Midbrain (tissue), 1 donor: Measurements from ENCODE around the gene ACAN.

Source experiments
- DNase-seq: peaks from one replicate; lab custom pipeline; 2025; lab: John Stamatoyannopoulos, UW

The ACAN gene

GRCh38 chr15:88802250-88802990 lies 816 bp upstream of the ACAN start:
- no peak for DNase-seq

DNA sequence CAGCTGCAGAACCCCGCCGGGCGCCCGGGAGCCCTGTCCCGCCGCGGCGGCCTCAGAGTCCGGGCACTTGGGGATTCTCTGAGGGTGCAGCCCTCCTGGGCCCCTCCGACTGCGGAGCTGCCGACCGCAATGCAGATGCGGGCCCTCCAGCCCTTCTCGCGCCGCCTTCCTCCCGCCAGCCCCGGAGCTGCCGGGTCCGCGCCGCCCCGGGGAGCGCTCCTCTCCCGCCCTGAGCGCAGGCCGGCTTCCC lies 320 bp upstream of the ACAN start:
- no peak for DNase-seq

GRCh38 chr15:88803920-88804247 lies 648 bp downstream of the ACAN start:
- no peak for DNase-seq

DNA sequence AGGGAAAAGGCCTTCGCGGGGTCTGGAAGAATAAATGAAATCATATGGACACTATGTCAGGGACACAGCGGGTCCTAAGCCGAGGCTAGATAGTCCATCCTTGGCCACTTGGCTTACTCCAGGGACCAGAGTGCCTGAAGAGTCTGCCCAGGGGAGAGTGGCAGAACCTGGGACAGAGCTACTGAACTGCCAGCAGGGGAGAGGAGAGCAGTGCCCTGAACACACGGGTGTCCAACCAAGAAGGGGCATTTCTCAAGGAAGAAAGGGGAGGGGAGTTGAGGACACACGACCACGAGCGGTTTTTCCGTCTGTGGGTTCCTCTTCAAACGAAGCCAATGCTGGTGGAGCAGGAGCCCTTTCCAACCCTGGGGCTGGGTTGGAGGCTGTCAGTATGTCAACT lies 1.0 kb downstream of the ACAN start:
- DNase-seq, result no peak

DNA sequence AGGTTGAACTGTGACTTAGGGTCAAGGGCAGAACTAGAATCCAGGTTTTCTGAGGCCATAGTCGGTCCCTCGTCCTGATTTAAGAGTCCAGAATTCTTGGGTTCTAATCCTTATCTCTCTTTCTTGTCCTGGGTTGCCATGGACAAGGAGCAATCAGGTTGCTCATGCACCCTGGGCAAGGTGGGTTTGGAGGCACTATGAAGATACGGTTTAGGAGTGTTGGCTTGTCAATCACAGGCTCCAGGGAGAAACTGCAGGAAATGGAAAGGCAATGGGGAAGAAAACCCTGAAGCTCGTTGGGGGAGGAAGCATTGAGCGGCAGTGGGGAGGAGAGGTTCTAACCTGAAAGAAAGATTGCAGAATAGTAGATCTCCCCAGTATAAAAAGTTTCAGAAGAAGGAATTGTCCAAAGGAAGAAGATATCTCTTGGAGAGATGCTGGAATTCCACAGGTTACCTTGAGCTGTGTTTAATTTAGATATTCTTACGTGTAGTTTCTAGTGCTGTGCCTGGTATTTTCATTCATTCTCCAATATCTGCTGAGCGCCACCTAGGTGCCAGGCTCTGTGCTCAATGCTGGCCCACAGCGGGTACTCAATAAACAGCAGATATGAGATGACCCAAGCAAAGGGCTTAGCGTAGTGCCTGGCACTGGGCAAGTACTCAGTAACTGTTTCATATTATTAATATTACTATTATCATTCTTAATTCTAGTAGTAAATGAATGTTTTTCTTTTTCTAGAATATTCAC lies 2.0 kb downstream of the ACAN start:
- DNase-seq, result no peak

- DNase-seq, result no peak
Observed at GRCh38 chr15:88810446-88810845, 7.2 kb downstream of the ACAN start.

GRCh38 chr15:88812133-88812532 lies 8.9 kb downstream of the ACAN start:
- no peak for DNase-seq

GRCh38 chr15:88813960-88814359 lies 10.7 kb downstream of the ACAN start:
- DNase-seq, result no peak

DNA sequence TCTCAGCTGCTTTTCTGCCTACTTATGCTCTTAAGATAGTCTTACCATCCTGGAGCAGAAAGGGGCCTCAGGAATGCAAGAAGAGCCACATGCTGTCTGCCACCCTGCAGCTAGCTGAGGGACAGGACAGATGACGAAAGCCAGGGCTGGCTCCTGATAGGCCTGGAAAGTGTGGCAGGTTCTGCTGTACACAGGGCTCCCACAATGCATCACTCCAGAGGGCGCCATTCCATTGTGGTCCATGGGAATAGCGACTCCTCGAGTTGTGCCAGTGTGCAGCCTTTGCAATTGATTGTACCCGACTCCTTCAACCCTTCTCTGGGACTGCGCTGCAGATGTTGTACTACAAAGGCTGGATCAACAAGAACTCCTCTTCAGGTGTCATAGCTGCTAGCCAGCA lies 11.2 kb downstream of the ACAN start:
- DNase-seq, result no peak

- no peak for DNase-seq
Observed at GRCh38 chr15:88818920-88819319, 15.7 kb downstream of the ACAN start.

- DNase-seq, result no peak
Observed at GRCh38 chr15:88821993-88822392, 18.8 kb downstream of the ACAN start.

GRCh38 chr15:88828791-88829190 lies 25.6 kb downstream of the ACAN start:
- DNase-seq, result no peak

GRCh38 chr15:88830016-88830415 lies 26.8 kb downstream of the ACAN start:
- DNase-seq, result no peak

DNA sequence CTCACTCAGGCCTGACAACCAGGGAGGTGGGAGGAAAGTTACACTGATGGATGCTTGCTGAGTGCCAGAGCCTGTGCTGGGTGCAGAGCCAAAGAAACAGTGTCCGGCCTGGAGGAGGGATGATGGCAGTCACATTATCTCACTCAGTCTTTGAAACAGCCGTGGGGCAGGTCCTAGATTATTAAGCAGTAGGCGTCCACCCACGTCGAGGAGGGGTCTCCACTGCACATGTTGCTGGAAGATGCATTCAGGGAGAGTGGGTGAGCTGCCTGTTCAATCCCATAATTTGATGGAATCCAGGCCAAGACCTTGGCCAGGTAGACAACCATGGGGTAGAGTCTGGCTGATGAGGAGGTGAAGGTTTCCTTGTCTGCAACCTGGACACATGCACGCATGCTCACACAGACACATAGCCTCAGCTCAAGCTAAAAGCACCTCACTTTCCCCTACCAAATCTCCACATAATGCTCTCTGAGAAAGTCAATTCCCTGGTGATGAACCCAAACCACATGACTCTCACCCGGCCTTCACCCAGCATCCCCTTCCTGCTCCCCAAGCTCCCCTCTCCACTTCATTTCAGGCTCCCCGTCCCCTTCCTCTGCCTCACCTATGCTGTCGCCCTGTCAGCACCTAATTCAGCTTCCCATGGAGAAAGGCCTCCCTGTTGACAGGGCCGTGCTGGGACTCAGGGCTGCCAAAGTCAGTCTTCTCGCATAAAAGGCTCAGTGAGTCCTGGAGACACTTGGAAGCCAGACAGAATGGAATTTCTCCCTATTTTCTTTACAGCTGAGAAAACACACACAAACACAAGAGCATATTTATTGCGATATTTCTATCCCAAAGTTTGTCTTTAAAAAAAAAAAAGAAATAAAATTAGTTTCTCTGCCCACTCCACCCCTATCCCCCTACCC lies 29.8 kb downstream of the ACAN start:
- DNase-seq, result no peak

GRCh38 chr15:88833731-88834100 lies 30.5 kb downstream of the ACAN start:
- no peak for DNase-seq

GRCh38 chr15:88834211-88834812 lies 31.1 kb downstream of the ACAN start:
- peak; percentile 49 for DNase-seq

DNA sequence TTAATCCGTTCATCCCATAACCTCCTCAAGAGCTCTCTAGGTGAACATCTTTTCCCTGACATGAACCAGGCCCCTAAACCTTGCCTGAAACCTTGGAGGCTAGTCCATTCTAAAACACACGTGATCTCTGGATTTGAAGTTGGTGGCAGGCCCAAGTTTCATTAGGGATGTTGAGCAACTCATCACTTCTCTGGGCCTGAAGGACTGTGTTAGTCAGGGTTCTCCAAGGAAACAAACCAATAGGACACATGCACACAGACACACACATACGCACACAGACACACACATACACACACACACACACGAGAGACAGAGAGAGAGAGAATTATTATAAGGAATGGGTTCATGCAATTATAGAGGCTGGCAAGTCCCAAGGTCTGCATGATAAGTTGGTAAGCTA lies 31.9 kb downstream of the ACAN start:
- no peak for DNase-seq

DNA sequence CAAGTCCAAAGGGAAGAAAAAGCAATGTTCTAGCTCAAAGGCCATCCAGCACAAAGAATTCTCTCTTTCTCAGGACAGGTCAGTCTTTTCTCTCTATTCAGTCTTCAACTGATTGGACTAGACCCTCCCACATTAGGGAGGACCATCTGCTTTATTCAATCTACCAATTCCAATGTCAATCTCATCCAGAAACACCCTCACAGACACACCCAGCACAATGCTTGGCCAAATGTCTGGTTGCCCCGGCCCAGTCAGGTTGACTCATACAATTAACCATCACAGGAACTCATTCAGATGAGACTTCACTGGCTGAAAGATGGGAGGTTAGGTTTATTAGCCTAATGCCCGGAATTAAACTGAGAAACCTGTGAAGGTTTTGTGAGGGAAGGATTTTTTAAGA lies 32.4 kb downstream of the ACAN start:
- DNase-seq, result no peak

DNA sequence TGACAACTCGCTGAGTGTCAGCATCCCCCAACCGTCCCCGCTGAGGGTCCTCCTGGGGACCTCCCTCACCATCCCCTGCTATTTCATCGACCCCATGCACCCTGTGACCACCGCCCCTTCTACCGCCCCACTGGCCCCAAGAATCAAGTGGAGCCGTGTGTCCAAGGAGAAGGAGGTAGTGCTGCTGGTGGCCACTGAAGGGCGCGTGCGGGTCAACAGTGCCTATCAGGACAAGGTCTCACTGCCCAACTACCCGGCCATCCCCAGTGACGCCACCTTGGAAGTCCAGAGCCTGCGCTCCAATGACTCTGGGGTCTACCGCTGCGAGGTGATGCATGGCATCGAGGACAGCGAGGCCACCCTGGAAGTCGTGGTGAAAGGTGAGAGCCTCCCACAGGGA lies 35.4 kb downstream of the ACAN start:
- DNase-seq, result no peak

DNA sequence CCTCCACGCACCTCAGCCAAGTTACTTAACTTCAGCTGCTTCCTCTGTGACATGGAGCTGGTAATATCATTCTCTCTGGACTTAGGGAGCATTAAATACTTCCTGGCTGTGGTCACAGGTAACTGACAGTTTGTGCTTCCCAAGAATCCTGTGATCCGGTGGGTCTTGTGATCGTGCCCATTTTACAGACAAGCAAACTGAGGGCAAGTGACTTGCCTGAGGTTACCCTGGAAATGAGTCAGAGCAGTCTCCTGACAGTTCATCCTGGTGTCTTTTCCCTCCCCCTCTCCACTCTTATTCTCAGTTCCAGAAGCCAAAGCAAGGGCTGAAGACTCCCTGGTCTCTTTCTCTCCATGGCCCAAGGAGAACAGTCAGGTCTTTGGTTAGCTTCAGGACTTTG lies 35.9 kb downstream of the ACAN start:
- no peak for DNase-seq

- no peak for DNase-seq
Observed at GRCh38 chr15:88839961-88840360, 36.7 kb downstream of the ACAN start.

DNA sequence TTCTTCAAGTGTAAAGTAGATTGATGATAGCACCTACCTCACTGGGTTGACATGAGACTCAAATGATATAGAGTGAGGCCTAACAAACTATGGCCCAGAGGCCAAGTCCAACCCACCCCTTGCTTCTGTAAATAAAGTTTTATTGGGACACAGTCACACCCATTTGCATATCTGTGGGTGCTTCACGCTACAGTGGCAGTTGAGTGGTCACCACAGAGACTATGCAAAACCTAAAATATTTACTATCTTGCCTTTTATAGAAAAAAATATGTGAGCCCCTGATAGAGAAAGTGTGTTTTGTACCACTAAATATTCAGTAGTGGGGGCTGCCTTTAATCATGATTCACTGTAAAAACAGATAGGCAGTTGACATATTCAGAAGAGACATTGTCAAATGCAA lies 38.0 kb downstream of the ACAN start:
- no peak for DNase-seq

- DNase-seq, result no peak
Observed at GRCh38 chr15:88842156-88842555, 38.9 kb downstream of the ACAN start.
